ENCODE data around the gene IP6K1. TPM values are rescaled to one million over a fixed set of nuclear protein-coding genes. Genes with fewer than 3 reads are reported as not detected.

The IP6K1 gene
- total and polyA plus RNA-seq, 10 donors = 8.6 to 56.0 (median 46.4) TPM

GRCh38 chr3:49805897-49806701 is 19.8 kb upstream of the IP6K1 start:
- H3K4me1 ChIP-seq = peaks cover 42 to 88% (median 58%) of the 10 kb centered on the region in 6 donors
- H3K27me3 ChIP-seq (replicated peaks in 1 of 7) = no peaks in the 10 kb centered on the region
- H3K36me3 ChIP-seq = peaks cover 0 to 41% (median 24%) of the 10 kb centered on the region in 6 donors
- peak; percentile 89 for DNase-seq
- intact Hi-C loops (cut with DNase I; ENCODE audit: low total_unique reads) = no loop called here
- no peaks in the 10 kb centered on the region for H3K9me3 ChIP-seq
- peak; percentile 47 to 74 (median 70) for TF ChIP-seq POLR2AphosphoS5 (IDR thresholded peaks at IDR 0.05)
- TF ChIP-seq CTCF (IDR thresholded peaks at IDR 0.05 in 8 of 11, conservative IDR thresholded peaks at IDR 0.05 in 3 of 11) = no peak
- peak in 1 of 3 donors; percentile 15 for TF ChIP-seq POLR2A (IDR thresholded peaks at IDR 0.05)
- WGBS, 5 donors = 3 to 14% (median 11%) methylated on average over 6 to 11 of the region's 11 CpGs
- H3K4me3 ChIP-seq = peak overlapping the region in 4 of 8 donors; percentile 3 to 86 (median 42)
- H3K27ac ChIP-seq = peak overlapping the region; percentile 83 to 97 (median 93)

GRCh38 chr3:49805367-49805782 is 19.0 kb upstream of the IP6K1 start:
- peak; percentile 71 to 88 (median 84) for TF ChIP-seq POLR2AphosphoS5 (IDR thresholded peaks at IDR 0.05)
- no peak for TF ChIP-seq CTCF (IDR thresholded peaks at IDR 0.05 in 8 of 11, conservative IDR thresholded peaks at IDR 0.05 in 3 of 11)
- no peak for TF ChIP-seq POLR2A (IDR thresholded peaks at IDR 0.05)
- DNase-seq = peak; percentile 89
- Histone ChIP-seq H3K4me3 (peak overlapping the region in 6 of 8 donors; percentile 3 to 97 (median 46)), H3K27me3 (replicated peaks in 1 of 7) (no peaks in the 10 kb centered on the region), H3K4me1 (peaks cover 42 to 81% (median 58%) of the 10 kb centered on the region in 6 donors), H3K36me3 (peaks cover 0 to 34% (median 18%) of the 10 kb centered on the region in 6 donors), H3K9me3 (no peaks in the 10 kb centered on the region), H3K27ac (peak overlapping the region; percentile 83 to 97 (median 93))
- intact Hi-C loops (cut with DNase I; ENCODE audit: low total_unique reads) = no loop called here
- WGBS, 5 donors = 24 to 36% (median 30%) methylated on average over 3 of the region's 3 CpGs

DNA sequence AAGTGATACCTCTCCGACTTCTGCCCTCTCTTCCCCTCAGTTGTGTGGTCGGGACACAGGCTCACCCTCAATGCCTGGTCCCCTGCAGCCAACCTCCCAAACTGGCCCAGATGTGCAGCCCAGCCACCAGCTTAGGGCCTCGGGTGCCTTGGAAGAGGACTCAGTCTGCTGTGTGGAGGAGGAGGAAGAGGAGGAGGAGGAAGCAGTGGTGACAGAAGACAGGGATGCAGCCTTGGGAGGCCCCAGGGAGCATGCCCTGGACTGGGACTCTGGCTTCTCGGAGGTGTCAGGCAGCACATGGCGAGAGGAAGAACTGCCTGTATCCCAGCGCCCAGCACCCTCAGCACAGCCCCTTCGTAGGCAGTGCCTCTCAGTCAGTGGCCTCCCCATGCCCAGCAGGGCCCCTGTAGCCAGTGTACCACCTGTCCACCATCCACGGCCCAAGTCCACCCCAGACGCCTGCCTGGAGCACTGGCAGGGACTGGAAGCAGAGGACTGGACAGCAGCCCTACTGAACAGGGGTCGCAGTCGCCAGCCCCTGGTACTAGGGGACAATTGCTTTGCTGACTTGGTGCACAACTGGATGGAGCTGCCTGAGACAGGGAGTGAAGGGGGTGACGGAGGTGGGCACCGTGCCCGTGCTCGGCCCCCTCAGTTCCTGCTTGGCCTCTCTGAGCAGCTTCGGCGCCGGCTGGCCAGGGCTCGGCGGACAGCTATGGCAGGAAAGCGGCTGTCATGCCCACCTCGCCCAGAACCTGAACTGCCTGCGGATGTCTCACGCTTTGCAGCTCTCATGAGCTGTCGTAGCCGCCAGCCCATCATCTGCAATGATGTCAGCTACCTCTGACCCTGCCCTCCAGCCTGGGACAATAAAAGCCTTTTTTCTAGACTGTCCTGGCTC is 18.0 kb upstream of the IP6K1 start:
- peaks cover 42 to 73% (median 58%) of the 10 kb centered on the region in 6 donors for H3K4me1 ChIP-seq
- H3K36me3 ChIP-seq = peaks cover 0 to 24% (median 8%) of the 10 kb centered on the region in 6 donors
- DNase-seq = peak; percentile 88
- H3K27ac ChIP-seq = peak overlapping the region; percentile 83 to 97 (median 93)
- WGBS, 5 donors = 15 to 45% (median 31%) methylated on average over 11 to 26 of the region's 26 CpGs
- intact Hi-C loops (cut with DNase I; ENCODE audit: low total_unique reads) = loop anchor here (5.0 kb wide), 1 partner anchor 33 kb away; no protein-coding TSS in a partner anchor
- no peaks in the 10 kb centered on the region for H3K27me3 ChIP-seq (replicated peaks in 1 of 7)
- no peaks in the 10 kb centered on the region for H3K9me3 ChIP-seq
- peak overlapping the region in 7 of 8 donors; percentile 76 to 97 (median 89) for H3K4me3 ChIP-seq
- TF ChIP-seq POLR2A (IDR thresholded peaks at IDR 0.05) = no peak
- TF ChIP-seq CTCF (IDR thresholded peaks at IDR 0.05 in 8 of 11, conservative IDR thresholded peaks at IDR 0.05 in 3 of 11) = no peak
- TF ChIP-seq POLR2AphosphoS5 (IDR thresholded peaks at IDR 0.05) = peak in 2 of 3 donors; percentile 39 to 59
